Measurements from ENCODE around the gene TEX50. TPM values are rescaled to one million over a fixed set of nuclear protein-coding genes. Genes with fewer than 3 reads are reported as not detected.

TEX50 gene
- total RNA-seq (2021) = not detected in 2 replicates
- long read RNA-seq = 0 reads

DNA sequence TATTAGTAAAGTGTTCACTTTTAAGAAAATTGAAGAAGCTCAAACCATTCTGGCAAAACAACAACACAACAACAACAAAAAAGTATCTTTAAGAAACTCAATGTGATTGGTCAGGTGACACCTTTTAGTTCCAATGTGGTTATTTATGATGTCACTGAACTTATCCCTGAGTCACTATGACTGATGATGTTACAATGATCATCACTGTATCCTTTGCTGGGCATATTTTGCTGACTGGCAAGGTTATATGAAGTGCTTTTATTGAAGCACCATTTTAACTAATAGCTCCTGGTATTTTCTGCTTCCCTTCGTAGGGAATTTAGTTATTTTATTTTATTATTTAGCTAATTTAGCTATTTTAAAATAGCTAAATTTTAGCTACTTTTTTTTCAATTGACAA, at the start of gene TEX50:
Gene TEX50 (plus strand): TSS at position 223 of the 400 bp plus-strand sequence. CDS start 184 bp downstream, outside the sequence.
- Histone ChIP-seq H3K4me1 (ENCODE audit: insufficient read depth, low read length) (no peaks in the 10 kb centered on the region), H3K23ac (ENCODE audit: insufficient read length, low read depth, low read length) (no peak within 1 kb of the TSS), H3K23me2 (ENCODE audit: insufficient read length, low read depth, low read length, poor library complexity, severe bottlenecking) (no peaks in the 10 kb centered on the region), H2BK12ac (ENCODE audit: insufficient read length, low read depth, low read length) (no peak within 1 kb of the TSS), H3K79me1 (ENCODE audit: insufficient read depth, low read depth, low read length, poor library complexity, severe bottlenecking) (no peaks in the 10 kb centered on the region), H3K9ac (ENCODE audit: extremely low read depth, insufficient read length, low read length) (no peak within 1 kb of the TSS), H3T11ph (ENCODE audit: low read length) (no peak within 1 kb of the TSS), H3K4me2 (ENCODE audit: insufficient read depth, insufficient read length, low read length) (no peak within 1 kb of the TSS), H3K18ac (ENCODE audit: insufficient read length, low read depth, low read length) (no peak within 1 kb of the TSS), H3K14ac (ENCODE audit: insufficient read depth, low read length) (no peak within 1 kb of the TSS), H2AFZ (ENCODE audit: low read length) (no peak within 1 kb of the TSS), H2AK5ac (ENCODE audit: insufficient read length, low read length) (no peak within 1 kb of the TSS), H4K5ac (ENCODE audit: insufficient read length, low read depth, low read length) (no peak within 1 kb of the TSS), H2BK20ac (ENCODE audit: low read depth, low read length, poor library complexity, severe bottlenecking) (no peak within 1 kb of the TSS), H3K4ac (ENCODE audit: low read depth, low read length) (no peak within 1 kb of the TSS), H3K9me3 (ENCODE audit: control insufficient read depth, low read depth, low read length) (peaks cover 5% of the 10 kb centered on the region), H3K27me3 (ENCODE audit: insufficient read depth, low read length) (no peaks in the 10 kb centered on the region), H4K8ac (replicated peaks; ENCODE audit: insufficient read length, low read depth, low read length) (no peak within 1 kb of the TSS), H3K79me2 (ENCODE audit: insufficient read depth, low read length) (no peaks in the 10 kb centered on the region; the same call in 1 of the 2 replicates), H4K91ac (ENCODE audit: insufficient read length, low read depth, low read length) (no peak within 1 kb of the TSS), H2BK15ac (ENCODE audit: low read depth, low read length) (no peak within 1 kb of the TSS), H2BK5ac (ENCODE audit: insufficient read length, low read length) (no peak within 1 kb of the TSS), H3K56ac (ENCODE audit: insufficient read length, low read depth, low read length) (no peak within 1 kb of the TSS), H4K20me1 (ENCODE audit: control insufficient read depth, insufficient read depth, insufficient read length) (no peaks in the 10 kb centered on the region), H2BK120ac (ENCODE audit: low read depth, low read length, poor library complexity, severe bottlenecking) (no peak within 1 kb of the TSS), H3K27ac (ENCODE audit: insufficient read length, low read depth, low read length) (no peak within 1 kb of the TSS)
- no peaks in the 10 kb centered on the region for H3K4me1 Mint-ChIP-seq
- peaks cover 6 to 20% (median 16%) of the 10 kb centered on the region in 3 experiments; a peak in 5 of 7 replicates for H3K36me3 Mint-ChIP-seq (ENCODE audit: insufficient read depth in 1 of 3, low read depth in 3 of 3)
- H3K4me3 Mint-ChIP-seq = no peak within 1 kb of the TSS
- H3K9me3 Mint-ChIP-seq = peaks cover 10 to 13% of the 10 kb centered on the region in 2 experiments
- no peak within 1 kb of the TSS for H3K27ac Mint-ChIP-seq
- no peaks in the 10 kb centered on the region for H3K27me3 Mint-ChIP-seq (ENCODE audit: low read depth)
- no CpG with 5 or more reads among the region's 1 CpG for whole genome bisulfite sequencing (ENCODE audit: extremely low coverage, insufficient read length, low lambda C conversion rate)
- no peak for TF ChIP-seq CTCF (conservative IDR thresholded peaks at IDR 0.05)
- DNase-seq = no peak
